GM10266 (cell line): ENCODE measurements around the gene CHIC2.

ENCODE experiments used
- DNase-seq: peaks from one replicate; pipeline ENCODE4 v3.0.0; 2012; ENCODE audit errors: extremely low spot score
- CTCF ChIP-seq: IDR thresholded peaks from 2 replicates; pipeline ENCODE4 v1.5.1; 2012; ENCODE audit warnings: mild to moderate bottlenecking, low read depth; ENCODE audit not compliant: control insufficient read depth, insufficient read depth; ENCODE audit errors: missing control alignments

The CHIC2 gene

GRCh38 chr4:54091637-54092404, 27.4 kb upstream of the CHIC2 start:
- peak; percentile 67 for DNase-seq
- TF ChIP-seq CTCF: no peak

- TF ChIP-seq CTCF: no peak
- no peak for DNase-seq
Observed at GRCh38 chr4:54090804-54091623, 26.6 kb upstream of the CHIC2 start.

DNA sequence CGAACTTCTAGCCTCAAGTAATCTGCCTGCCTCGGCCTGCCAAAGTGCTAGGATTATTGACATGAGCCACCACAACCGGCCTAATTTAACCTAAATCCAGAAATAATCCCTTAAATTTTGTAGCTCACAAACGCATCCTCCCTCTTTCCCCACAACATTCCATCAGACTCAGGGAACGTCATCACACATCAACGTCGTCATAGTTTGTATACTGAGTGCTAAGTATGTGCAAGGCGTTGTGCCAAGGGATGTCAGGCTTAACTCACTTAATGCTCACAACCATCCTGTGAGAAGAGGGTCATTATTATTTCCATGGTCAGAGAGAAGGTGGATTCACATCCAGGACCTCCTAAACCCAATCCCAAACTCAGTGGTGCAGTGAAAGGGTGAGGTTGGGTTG, 26.0 kb upstream of the CHIC2 start:
- no peak for TF ChIP-seq CTCF
- no peak for DNase-seq

- no peak for TF ChIP-seq CTCF
- no peak for DNase-seq
Observed at GRCh38 chr4:54089875-54090274, 25.5 kb upstream of the CHIC2 start.

- TF ChIP-seq CTCF: no peak
- DNase-seq: no peak
Observed at GRCh38 chr4:54085284-54085683, 20.9 kb upstream of the CHIC2 start.

DNA sequence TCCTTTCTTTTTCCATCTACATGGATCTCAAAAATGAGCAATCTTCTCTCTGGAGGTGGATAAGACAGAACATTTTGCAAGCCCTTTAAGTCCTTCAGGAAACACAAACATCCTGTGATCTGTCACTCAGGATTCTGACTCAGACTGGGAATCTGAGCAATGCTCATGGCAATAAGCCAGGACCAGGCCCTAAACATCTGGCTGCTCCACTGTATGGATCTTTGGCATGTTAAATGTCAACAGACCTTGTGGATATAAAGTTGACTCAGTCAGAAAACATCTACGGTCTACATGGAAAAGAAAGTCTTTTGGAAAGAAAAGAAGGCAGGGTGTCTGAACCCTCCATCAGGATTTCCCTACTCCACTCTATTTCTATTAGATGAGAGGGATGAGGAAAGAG, 17.8 kb upstream of the CHIC2 start:
- DNase-seq: no peak
- TF ChIP-seq CTCF: no peak

DNA sequence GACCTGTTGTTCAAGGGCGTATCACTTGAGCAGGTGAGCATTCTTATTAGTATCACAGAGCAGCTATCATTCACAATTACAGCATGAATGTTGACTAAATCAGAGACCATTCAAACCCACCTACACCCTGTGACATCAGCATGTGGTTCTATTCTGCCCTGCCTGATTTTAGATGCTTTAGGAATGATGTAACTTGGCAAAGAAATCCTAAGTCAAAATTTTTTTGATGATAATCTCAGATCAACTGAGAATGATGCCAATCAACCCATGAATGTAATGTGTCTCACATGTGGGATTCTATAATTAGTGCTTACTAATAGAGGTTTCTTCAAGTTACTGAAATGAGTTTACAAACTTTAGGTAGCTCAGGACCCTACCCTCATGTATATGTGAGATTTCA, 13.4 kb upstream of the CHIC2 start:
- no peak for TF ChIP-seq CTCF
- no peak for DNase-seq
